Ascending aorta (tissue), 2 donors: ENCODE data around the gene C1QTNF5. TPM values are rescaled to one million over a fixed set of nuclear protein-coding genes. Genes with fewer than 3 reads are reported as not detected.
A peak's percentile ranks its signal among the peaks of the same experiment; 100 is the strongest.

Experiments
- DNase-seq, 2 donors: peaks; one replicate each; pipeline ENCODE4 v3.0.0-alpha.2; 2019; ENCODE audit warnings: low spot score in 2 of 2
- H3K27ac ChIP-seq, 2 donors: fragments of 200-600 bp; sonication (generic); one replicate each; pipeline ENCODE4 v1.5.1; 2016 to 2017; ENCODE audit warnings: mild to moderate bottlenecking in 1 of 2
- H3K27me3 ChIP-seq: fragments of 200-600 bp; sonication (generic); one replicate; pipeline ENCODE4 v1.5.1; 2017
- H3K36me3 ChIP-seq, 2 donors: fragments of 200-600 bp; sonication (generic); one replicate each; pipeline ENCODE4 v1.5.1; 2016
- H3K4me1 ChIP-seq, 2 donors: fragments of 200-600 bp; sonication (generic); one replicate each; pipeline ENCODE4 v1.5.1; 2016 to 2017; ENCODE audit warnings: mild to moderate bottlenecking in 1 of 2
- H3K4me3 ChIP-seq, 2 donors: fragments of 200-600 bp; sonication (generic); one replicate each; pipeline ENCODE4 v1.5.1; 2016 to 2017; ENCODE audit warnings: mild to moderate bottlenecking in 1 of 2
- H3K9me3 ChIP-seq, 2 donors: fragments of 200-600 bp; sonication (generic); one replicate each; pipeline ENCODE4 v1.5.1; 2016
- intact Hi-C: fragments of 100-400 bp; cut with DNase I; formaldehyde crosslinking; loops from one replicate; pipeline ENCODE4 v1.15.1; 2023
- total RNA-seq: library from RNA; depleted of rRNA; stranded (reverse); fragments of >200 nt; gene quantifications from one replicate; pipeline ENCODE4 v1.1.0, GENCODE V29; 2016
- TF ChIP-seq, protein P1 (sequence below), 3 experiments: fragments of 200-600 bp in 2 of 3; fragments of 450-650 bp in 1 of 3; sonication (generic) in 2 of 3; IDR thresholded peaks; one replicate each; pipeline ENCODE4 v1.5.1; 2016 to 2019; ENCODE audit warnings: antibody characterized with exemption in 3 of 3, mild to moderate bottlenecking in 1 of 3, moderate library complexity in 1 of 3

The C1QTNF5 gene
- total RNA-seq, 1 donor from 2014 or later, result 95.8 TPM

DNA sequence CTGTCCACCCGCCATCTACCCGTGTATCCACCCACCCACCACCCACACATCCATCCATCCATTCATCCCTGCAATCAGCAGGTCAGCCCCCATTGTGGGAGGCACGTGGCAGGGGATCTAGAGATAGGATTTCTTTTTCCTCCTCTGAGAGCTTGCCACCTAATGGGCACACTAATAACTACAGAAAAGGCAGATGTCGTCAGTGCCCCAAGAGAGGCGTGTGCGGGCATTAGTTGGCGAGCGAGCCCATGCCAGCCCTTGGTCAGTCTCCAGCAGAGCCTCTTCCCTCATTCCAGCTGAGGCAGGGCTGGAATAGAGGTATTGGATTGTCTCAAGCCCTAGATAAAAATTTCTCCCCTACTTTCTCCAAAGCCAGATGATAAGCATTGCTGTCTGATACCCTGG, 31.1 kb upstream of the C1QTNF5 start:
- no peaks in the 10 kb centered on the region for H3K9me3 ChIP-seq
- TF ChIP-seq, protein P1, sequence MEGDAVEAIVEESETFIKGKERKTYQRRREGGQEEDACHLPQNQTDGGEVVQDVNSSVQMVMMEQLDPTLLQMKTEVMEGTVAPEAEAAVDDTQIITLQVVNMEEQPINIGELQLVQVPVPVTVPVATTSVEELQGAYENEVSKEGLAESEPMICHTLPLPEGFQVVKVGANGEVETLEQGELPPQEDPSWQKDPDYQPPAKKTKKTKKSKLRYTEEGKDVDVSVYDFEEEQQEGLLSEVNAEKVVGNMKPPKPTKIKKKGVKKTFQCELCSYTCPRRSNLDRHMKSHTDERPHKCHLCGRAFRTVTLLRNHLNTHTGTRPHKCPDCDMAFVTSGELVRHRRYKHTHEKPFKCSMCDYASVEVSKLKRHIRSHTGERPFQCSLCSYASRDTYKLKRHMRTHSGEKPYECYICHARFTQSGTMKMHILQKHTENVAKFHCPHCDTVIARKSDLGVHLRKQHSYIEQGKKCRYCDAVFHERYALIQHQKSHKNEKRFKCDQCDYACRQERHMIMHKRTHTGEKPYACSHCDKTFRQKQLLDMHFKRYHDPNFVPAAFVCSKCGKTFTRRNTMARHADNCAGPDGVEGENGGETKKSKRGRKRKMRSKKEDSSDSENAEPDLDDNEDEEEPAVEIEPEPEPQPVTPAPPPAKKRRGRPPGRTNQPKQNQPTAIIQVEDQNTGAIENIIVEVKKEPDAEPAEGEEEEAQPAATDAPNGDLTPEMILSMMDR (IDR thresholded peaks at IDR 0.05), result no peak
- H3K27me3 ChIP-seq, result no peaks in the 10 kb centered on the region
- intact Hi-C loops, result no loop called here
- H3K4me3 ChIP-seq, result no peak overlapping the region
- peak in 1 of 2 donors; percentile 58 for DNase-seq
- H3K27ac ChIP-seq, result no peak overlapping the region
- peaks cover 5 to 15% of the 10 kb centered on the region in 2 donors for H3K4me1 ChIP-seq
- H3K36me3 ChIP-seq, result no peaks in the 10 kb centered on the region

DNA sequence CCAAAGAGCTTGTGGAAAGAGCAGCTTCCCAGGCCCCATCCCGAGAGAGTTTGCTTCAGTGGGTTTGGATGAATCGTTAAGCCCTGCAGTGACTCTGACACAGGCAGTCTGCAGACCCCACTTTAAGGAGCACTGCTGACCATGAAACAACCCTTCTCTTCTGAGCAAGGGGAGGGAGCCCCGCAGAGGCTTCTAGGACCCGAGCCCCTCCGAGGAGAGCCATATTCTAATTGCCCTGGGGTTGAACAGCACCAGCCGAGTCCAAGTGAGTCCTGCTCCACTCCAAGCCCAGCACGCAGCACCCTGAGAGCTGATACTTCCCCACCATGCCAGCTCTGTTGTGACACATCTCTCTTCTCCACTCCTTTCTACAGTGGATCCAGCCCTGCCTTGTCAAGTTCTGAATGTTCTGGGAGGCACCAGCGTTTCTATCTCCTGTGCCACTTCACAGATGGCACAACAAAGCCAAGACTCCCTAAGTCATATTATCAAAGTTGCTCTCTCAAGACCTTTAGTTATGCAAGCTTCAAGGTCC, 30.5 kb upstream of the C1QTNF5 start:
- intact Hi-C loops, result no loop called here
- H3K27me3 ChIP-seq, result no peaks in the 10 kb centered on the region
- H3K4me1 ChIP-seq, result peaks cover 5 to 10% of the 10 kb centered on the region in 2 donors
- no peak overlapping the region for H3K27ac ChIP-seq
- H3K9me3 ChIP-seq, result no peaks in the 10 kb centered on the region
- TF ChIP-seq, protein P1 (IDR thresholded peaks at IDR 0.05), result no peak
- H3K4me3 ChIP-seq, result no peak overlapping the region
- no peaks in the 10 kb centered on the region for H3K36me3 ChIP-seq
- peak in 1 of 2 donors; percentile 56 for DNase-seq

DNA sequence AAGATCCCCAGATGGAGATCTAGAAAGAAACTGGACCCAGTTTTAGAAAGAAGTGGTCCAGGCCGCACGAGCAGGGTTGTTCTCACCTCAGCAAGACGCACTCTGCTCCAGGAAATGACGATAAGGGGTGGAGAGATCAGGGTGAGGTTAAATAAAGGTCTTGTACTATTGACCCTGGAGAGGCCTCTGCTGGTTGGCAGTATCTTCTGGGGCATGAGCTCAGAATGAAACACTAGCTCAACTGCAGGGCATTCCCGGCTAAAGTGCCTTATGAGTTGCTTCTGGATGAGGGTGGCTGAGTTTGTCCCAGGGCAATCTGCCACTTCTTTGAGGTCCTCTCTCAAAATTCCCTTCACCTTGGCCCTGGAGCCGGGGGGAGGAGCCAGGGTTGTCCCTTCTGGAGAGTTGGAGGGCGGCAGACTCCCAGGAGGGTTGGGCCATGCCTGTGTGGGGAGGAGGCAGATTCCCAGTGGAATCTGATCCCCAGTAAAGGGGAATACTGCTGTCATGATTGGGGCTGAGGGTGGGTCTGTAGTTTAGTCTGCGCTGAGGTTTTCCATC, 29.9 kb upstream of the C1QTNF5 start:
- no peaks in the 10 kb centered on the region for H3K9me3 ChIP-seq
- no peaks in the 10 kb centered on the region for H3K27me3 ChIP-seq
- H3K4me1 ChIP-seq, result peaks cover 5% of the 10 kb centered on the region in 2 donors
- peak overlapping the region in 1 of 2 donors; percentile 19 for H3K27ac ChIP-seq
- DNase-seq, result peak in 1 of 2 donors; percentile 62
- no peak overlapping the region for H3K4me3 ChIP-seq
- H3K36me3 ChIP-seq, result no peaks in the 10 kb centered on the region
- TF ChIP-seq, protein P1 (IDR thresholded peaks at IDR 0.05), result no peak
- intact Hi-C loops, result no loop called here

DNA sequence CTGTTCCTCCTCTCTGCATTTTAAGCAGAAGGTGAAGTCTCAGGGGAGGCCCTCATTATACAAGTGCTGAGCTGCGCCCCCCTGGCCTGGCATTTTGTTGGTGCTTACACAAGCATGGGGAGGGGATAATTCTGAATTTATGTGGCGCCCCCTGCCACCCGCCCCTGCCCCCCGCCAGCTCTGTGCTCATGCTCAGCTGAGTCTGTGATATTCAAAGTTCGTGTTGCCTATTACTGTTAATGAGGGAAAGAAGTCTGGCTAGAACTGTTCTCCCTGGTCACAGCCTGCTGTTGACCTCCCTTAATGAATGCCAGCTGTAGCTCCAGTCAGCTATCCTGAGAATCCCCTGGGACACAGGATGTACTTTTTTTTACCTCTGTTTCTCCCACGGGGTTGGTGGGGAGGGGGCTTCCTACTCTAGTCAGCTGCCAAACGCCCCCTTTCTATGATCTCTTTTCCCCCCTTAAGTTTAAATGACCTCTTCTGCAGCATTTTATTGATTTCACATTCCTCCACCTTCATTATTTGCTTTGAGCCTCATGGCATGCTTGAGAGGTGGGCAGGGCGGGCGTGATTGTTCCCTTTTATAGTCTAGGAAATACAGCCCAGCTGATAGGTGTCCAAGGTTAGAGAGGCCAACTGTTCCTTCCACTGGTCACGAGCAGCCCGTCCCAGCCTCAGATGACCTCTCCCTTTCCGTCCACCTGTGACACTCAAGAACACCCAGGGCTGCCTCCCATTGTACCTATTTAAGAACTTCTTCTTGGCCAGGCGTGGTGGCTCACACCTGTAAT, 28.6 kb upstream of the C1QTNF5 start:
- Histone ChIP-seq H3K9me3 (no peaks in the 10 kb centered on the region), H3K4me3 (no peak overlapping the region), H3K27me3 (no peaks in the 10 kb centered on the region), H3K36me3 (no peaks in the 10 kb centered on the region), H3K27ac (no peak overlapping the region), H3K4me1 (peaks cover 10 to 13% of the 10 kb centered on the region in 2 donors)
- no peak for DNase-seq
- intact Hi-C loops, result no loop called here
- TF ChIP-seq, protein P1 (IDR thresholded peaks at IDR 0.05), result no peak

DNA sequence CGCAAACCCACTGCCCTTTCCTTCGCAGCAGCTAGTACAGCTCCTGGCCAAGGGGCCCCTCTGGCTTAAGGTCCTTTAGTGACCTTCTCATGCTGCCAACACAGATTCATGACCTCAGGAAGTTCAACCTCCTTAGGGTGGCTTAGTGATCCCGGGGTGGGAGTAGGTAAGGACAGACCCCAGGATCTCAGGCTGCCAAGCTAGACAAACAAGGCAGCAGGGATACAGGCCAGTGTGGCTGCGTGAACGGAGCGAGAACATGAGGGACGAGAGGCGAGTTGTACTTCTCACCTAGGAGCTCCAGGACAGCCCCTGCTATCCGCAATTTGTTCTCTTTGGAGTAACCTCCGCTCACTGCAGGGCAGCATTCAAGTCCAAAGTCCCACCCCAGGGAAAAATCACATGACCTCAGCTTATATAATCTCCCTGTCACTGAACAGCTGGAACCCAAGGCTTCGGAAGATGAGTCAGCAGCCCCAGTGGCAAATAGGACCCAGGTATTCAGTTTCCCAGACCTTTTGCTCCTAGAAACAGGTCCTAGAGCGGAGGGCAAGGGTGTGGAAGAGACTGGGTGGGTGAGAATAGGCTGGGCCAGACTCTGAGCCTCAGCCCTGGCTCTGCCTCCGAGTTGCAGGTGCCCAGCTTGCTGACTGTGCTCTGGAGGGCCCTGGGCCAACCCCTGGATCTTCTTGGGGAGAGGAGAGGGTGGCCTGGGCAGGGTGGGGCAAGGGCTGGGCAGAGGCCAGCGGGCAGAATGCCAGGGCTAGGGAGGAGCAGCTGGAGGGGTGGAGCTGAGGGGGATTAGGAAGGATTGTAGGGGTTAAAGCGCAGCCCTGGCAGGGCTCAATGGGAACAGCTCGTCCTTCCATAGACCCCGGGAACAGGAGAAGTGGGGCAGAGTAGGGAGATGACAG, 27.7 kb upstream of the C1QTNF5 start:
- no peaks in the 10 kb centered on the region for H3K36me3 ChIP-seq
- no peak for DNase-seq
- no peaks in the 10 kb centered on the region for H3K9me3 ChIP-seq
- TF ChIP-seq, protein P1 (IDR thresholded peaks at IDR 0.05), result no peak
- intact Hi-C loops, result no loop called here
- no peaks in the 10 kb centered on the region for H3K27me3 ChIP-seq
- peaks cover 13 to 19% of the 10 kb centered on the region in 2 donors for H3K4me1 ChIP-seq
- H3K27ac ChIP-seq, result no peak overlapping the region
- no peak overlapping the region for H3K4me3 ChIP-seq
